Smooth muscle cell of trachea (primary cell): ENCODE measurements around the gene MANEAL. TPM values are rescaled to one million over a fixed set of nuclear protein-coding genes. Genes with fewer than 3 reads are reported as not detected.

Experiments
- total RNA-seq: library from RNA; depleted of rRNA; stranded (reverse); fragments of >200 nt; gene quantifications from 2 replicates; pipeline ENCODE4 v1.2.1, GENCODE V29; 2014

Gene MANEAL, protein sequence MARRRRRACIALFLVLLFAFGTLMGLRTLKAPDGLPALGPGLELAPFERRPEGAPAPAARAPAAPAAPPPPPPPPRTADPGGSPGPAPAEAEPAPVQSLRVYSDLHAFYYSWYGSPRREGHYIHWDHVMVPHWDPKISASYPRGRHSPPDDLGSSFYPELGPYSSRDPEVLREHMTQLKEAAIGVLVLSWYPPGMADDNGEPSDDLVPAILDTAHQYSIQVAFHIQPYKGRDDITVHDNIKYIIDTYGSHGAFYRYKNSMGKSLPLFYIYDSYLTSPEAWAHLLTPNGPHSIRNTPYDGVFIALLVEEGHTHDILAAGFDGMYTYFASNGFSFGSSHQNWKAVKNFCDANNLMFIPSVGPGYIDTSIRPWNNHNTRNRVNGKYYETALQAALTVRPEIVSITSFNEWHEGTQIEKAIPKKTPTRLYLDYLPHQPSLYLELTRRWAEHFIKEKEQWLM
- 0.15 and 1.8 TPM in 2 replicates for total RNA-seq

DNA sequence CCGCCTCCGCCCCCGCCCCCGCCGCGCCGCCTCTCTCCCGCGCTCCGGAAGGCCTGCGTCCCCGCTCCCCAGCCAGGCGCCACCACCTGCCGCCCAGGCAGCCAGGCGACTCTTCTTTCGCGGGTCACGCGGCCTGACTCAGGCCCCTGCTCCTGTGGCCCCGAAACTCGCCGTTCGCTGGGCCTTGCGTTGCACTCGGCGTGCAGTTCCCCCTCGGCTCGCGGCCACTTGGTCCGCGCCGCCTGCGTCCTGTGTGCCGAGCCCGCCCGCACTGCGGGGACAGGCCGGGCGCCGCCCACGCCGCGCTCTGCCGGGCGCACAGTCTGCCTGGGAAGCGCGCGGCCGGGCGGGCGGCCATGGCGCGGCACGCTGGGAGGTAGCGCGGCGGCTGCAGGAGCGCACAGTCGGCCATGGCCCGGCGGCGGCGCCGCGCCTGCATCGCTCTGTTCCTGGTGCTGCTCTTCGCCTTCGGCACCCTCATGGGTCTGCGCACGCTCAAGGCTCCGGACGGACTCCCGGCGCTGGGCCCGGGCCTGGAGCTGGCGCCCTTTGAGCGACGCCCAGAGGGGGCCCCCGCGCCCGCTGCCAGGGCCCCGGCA is at the start of gene MANEAL:
TSS of gene MANEAL (plus strand) at position 75 of the 599 bp plus-strand sequence. CDS start at position 411, 336 bp downstream.

DNA sequence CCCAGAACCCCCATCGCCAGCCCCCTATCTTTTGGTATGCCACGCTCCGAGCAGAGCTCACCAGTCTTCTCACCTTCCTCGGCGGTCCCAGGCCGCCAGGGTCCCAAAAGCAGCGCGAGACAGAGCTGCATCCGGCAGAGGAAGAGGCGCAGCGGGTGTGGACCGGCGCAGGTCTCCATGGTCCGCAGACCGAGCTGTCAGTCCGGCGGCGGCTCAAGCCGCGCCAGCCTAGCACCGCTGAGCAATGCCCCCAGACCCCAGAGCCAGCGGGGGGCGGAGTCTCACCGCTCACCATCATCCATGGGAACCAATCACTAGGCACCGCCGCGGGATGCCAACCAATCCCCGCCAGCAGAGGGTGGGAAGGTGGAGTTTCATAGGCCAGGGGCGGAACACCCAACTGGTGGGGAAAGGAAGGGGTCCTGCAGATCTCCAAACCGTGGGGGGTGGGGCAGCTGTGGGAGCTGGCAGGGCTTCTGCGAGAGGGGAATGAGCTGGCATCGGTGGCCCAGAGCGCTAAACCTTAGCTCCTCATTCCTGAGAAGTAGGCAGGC is 28.7 kb upstream of the MANEAL start, which contains the start of gene EPHA10:
TSS of gene EPHA10 (minus strand) at position 233 of the 554 bp plus-strand sequence. CDS start at position 179, 54 bp downstream.

DNA sequence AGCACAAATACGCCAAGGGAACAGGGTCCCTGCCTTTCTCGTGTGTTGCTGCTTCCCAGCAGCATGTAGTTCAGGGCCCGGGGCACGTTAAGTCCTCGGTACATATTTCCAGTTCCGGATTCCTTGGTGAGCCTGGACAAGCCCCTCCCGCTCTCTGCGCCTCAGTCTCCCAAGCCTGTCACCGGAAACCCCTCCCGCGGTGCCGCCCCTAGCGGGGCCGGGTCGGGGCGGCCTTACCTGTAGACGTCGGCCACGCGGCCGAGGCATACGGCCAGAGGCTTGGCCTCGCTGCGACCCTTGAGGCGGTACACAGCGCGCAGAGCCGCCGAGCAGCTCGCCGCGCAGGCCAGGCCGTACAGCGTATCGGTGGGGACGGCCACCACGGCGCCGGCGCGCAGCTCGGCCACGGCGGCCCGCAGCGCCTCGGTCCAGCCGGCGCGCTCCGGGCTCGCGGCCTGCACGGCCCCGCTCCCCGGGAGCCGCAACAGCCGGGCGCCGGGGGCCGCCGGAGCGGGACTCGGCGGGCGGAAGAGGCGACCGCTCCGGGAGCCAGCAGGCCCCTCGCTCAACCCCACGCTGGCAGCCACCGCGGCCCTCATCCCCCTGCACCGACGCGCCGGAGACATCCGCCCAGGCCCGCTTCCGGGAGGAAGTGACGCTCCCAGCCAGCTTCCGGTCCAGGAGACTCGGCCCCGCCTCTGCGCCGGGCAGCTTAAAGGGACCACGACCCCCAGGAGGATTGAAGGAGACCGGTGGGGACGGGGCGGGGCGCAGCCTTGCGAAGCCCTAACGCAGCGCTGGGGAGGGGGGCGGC is 14.1 kb downstream of the MANEAL start, which contains the start of the genes C1orf122 and YRDC:
TSS of gene C1orf122 (plus strand) at position 236 of the 814 bp plus-strand sequence. CDS start 615 bp downstream, outside the sequence.
TSS of gene YRDC (minus strand) at position 654 of the 814 bp plus-strand sequence. CDS start at position 626, 28 bp downstream.

Other genes starting within 250 kb of the MANEAL start
- 15.9 and 21.7 TPM in 2 replicates for gene SNIP1, start 239.6 kb upstream of the MANEAL start, total RNA-seq
- 5.5 and 7.9 TPM in 2 replicates for gene DNALI1, start 236.9 kb upstream of the MANEAL start, total RNA-seq
- gene GNL2, start 197.9 kb upstream of the MANEAL start, total RNA-seq: 56.4 and 66.9 TPM in 2 replicates
- 0.15 and 0.83 TPM in 2 replicates for gene RSPO1, start 159.0 kb upstream of the MANEAL start, total RNA-seq
- 1.5 and 16.4 TPM in 2 replicates for gene CDCA8, start 101.3 kb upstream of the MANEAL start, total RNA-seq
- 0.15 TPM in 1 of 2 replicates, not detected in the other for gene EPHA10, start 28.7 kb upstream of the MANEAL start, total RNA-seq
- gene C1orf122, start 13.9 kb downstream of the MANEAL start, total RNA-seq: 23.3 and 46.5 TPM in 2 replicates
- gene YRDC, start 14.4 kb downstream of the MANEAL start, total RNA-seq: 8.1 and 11.1 TPM in 2 replicates
- gene MTF1, start 65.7 kb downstream of the MANEAL start, total RNA-seq: 3.9 and 4.0 TPM in 2 replicates
- 39.0 and 41.4 TPM in 2 replicates for gene INPP5B, start 153.2 kb downstream of the MANEAL start, total RNA-seq
- gene SF3A3, start 196.2 kb downstream of the MANEAL start, total RNA-seq: 64.8 and 121 TPM in 2 replicates
- 16.6 and 31.1 TPM in 2 replicates for gene FHL3, start 211.7 kb downstream of the MANEAL start, total RNA-seq
- gene UTP11, start 218.9 kb downstream of the MANEAL start, total RNA-seq: 27.0 and 53.5 TPM in 2 replicates